NCI-H146 treated with DMSO at 0.1 percent for 48 hours (cell line): ENCODE measurements around the gene GRXCR1.
A peak's percentile ranks its signal among the peaks of the same experiment; 100 is the strongest.

ENCODE experiments used
- DNase-seq: peaks from one replicate; lab custom pipeline; 2025; ENCODE audit not compliant: unreplicated experiment; lab: John Stamatoyannopoulos, UW

GRXCR1 gene

DNA sequence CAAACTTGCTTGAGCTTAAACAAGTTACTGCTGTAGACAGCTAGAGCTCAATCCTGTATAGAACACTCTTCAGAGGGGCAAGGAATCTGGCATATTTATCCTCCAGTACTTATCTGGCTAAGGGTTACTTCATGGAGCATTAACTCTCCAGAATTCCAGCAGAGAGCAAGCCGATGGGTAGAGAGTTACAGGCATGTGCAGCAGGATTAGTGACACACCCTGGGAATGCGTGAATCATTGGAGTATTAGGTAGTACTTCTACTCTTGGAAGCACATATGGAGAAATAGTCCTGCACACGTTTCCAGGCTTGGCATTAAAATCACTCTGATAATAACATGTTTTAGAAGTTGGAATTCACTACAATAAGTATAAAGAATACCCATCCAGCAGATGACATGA, 35.4 kb downstream of the GRXCR1 start:
- no peak for DNase-seq

GRCh38 chr4:42928582-42928981, 36.1 kb downstream of the GRXCR1 start:
- DNase-seq = no peak

GRCh38 chr4:42942216-42942615, 49.7 kb downstream of the GRXCR1 start:
- no peak for DNase-seq

DNA sequence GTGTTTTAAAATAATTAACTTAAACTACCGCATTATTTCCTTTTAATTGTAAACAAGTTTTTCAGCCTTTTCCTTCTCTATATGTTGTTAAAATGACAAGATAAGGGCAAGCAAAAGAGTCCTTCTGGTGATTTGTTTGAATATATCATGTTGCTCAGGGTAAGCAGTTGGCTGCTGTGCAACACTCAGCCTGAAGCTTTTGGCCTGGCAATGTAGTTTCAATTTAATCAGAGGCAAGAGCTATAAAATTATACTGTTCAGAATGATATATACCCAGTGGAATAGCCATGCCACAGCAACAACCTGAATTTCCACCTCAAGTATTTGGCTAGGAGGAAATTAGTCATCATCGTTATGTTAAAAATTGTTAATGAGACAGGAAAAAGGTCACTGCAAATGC, 53.4 kb downstream of the GRXCR1 start:
- no peak for DNase-seq

GRCh38 chr4:42953321-42953720, 60.8 kb downstream of the GRXCR1 start:
- DNase-seq = no peak

GRCh38 chr4:42954963-42955669, 62.6 kb downstream of the GRXCR1 start:
- no peak for DNase-seq

- no peak for DNase-seq
Observed at GRCh38 chr4:42955746-42956505, 63.4 kb downstream of the GRXCR1 start.

- DNase-seq = no peak
Observed at GRCh38 chr4:42965326-42965725, 72.8 kb downstream of the GRXCR1 start.

DNA sequence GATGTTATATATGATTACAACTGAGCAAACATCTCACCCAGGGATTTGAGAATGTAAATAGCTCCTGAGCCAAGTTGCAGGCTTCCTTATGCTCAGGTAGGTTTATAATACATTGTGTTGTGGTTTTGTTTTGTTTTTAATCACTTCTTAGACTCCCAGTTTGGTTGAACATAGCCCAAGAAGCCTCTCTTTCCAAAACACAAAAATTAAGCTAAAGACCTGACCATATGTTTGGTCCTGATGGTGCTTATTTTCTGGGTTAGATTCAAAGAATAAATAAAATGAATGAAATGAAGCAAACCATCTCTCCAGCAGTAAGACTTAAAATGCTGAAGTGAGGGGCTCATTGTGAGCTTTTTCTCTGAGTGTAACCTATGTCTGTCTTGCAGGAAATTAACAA, 93.5 kb downstream of the GRXCR1 start:
- no peak for DNase-seq

GRCh38 chr4:42995343-42995944, 102.9 kb downstream of the GRXCR1 start:
- peak; percentile 6 for DNase-seq

DNA sequence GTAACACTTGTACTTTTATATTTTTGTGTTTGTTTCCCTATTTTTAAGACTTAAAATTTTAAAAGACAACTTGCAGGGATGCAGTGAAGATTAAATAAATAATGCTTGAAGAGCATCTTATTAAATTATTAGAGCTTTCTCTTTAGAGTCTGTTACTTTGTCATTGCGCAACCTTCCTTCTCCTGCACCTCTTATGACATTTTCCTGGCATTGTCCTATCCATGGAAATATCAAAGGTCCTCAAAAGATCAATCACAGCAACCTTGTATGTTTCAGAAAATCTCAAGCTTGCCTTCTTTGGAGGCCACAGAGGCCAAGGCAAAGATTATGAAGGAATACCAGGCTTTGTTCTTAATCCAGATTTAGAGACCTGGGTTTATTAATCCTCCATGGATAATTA, 116.3 kb downstream of the GRXCR1 start:
- DNase-seq = no peak

- DNase-seq = no peak
Observed at GRCh38 chr4:43014256-43014655, 121.7 kb downstream of the GRXCR1 start.

GRCh38 chr4:43041632-43042031, 149.1 kb downstream of the GRXCR1 start:
- DNase-seq = no peak

DNA sequence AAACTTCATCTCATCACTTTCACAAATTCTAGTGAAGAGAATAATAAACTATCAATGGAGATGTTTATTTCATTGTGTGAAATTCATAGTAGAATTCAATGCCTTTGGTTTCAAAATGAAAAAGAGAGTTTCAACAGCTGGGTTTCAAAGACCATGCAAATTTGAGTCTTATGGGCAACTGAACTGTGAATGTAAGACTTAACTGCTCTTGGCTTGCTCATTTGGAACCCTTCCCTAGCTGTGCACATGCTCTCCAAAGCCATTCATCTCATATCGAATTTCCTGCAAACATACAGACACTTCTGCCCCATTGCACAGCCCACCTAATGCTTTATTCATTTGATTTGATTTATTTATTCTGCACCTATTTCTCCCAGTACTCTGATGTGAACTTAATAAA, 154.5 kb downstream of the GRXCR1 start:
- DNase-seq = no peak

DNA sequence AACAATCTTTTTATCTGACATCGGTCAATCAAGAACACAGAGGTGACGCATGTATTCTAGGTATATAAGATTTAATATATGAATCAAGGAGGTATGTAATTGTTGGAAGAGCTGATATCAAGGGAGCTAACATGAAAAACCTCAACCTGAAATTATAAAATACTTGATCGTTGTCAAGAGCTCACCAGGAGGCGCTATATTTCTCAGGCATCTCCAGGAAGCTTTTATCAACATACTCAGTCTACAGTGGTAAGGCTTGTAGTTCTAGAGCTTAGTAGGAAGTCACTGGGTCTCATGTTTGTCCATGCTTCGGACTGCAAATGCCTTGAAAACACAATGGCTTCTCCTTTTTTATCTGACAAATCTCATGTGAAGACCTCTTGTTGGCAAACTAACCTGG, 156.1 kb downstream of the GRXCR1 start:
- DNase-seq = no peak

GRCh38 chr4:43049326-43049725, 156.8 kb downstream of the GRXCR1 start:
- DNase-seq = no peak

DNA sequence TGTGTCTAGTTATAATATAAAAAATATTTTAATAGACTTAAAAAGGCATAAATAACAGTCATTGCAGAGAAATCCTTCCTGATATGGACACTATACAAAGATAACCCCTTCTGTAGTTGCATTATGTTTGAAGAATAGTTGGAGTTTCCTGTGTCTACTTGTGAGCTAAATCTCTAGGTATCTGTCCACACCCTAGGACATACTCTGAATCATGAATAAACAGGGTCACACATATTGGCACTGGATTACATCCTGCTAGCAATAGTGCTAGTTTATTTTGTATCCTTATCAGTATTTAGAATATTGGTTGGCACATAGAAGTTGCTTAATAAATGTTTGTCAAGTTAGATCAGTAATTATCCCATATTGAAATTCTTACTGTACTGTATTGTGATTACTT, 173.9 kb downstream of the GRXCR1 start:
- no peak for DNase-seq

DNA sequence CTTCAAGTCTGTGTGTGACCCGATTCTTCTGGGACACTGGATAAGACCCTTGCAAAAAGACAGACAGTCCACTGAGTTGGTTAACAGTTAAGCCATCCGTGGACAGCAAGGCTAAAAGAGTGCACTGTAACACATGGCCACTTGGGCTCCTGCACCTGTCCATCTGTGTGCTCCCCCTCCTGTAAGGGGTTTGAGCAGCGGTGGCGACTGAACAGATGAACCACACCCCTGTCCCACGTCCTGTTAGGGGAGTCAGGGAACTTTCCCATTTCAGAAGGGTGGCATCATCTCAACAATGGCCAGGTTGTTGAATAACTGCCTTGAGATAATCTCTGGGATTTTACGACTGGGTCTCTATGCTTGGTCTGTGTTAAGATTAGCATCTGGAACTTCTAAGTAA, 178.6 kb downstream of the GRXCR1 start:
- no peak for DNase-seq
